ENCODE results near the gene DCTN5.

GRCh38 chr16:23624092-23624491, 17.2 kb upstream of the DCTN5 start:
- TF ChIP-seq, protein P1, sequence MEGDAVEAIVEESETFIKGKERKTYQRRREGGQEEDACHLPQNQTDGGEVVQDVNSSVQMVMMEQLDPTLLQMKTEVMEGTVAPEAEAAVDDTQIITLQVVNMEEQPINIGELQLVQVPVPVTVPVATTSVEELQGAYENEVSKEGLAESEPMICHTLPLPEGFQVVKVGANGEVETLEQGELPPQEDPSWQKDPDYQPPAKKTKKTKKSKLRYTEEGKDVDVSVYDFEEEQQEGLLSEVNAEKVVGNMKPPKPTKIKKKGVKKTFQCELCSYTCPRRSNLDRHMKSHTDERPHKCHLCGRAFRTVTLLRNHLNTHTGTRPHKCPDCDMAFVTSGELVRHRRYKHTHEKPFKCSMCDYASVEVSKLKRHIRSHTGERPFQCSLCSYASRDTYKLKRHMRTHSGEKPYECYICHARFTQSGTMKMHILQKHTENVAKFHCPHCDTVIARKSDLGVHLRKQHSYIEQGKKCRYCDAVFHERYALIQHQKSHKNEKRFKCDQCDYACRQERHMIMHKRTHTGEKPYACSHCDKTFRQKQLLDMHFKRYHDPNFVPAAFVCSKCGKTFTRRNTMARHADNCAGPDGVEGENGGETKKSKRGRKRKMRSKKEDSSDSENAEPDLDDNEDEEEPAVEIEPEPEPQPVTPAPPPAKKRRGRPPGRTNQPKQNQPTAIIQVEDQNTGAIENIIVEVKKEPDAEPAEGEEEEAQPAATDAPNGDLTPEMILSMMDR (conservative IDR thresholded peaks at IDR 0.05 in 1 of 2, IDR thresholded peaks at IDR 0.05 in 1 of 2; ENCODE audit: low read depth in 1 of 2, low read length in 2 of 2), result no peak
- no peak for TF ChIP-seq EZH2 (IDR thresholded peaks at IDR 0.05; ENCODE audit: low read length, missing control alignments)
